Calu3 (cell line): Measurements from ENCODE around the gene WDR37. TPM values are rescaled to one million over a fixed set of nuclear protein-coding genes. Genes with fewer than 3 reads are reported as not detected.

Experiments
- BruUV-seq: library from RNA; stranded (reverse); fragments of 400-500 nt; replicated peaks from 2 replicates; lab custom pipeline; 2021; lab: Mats Ljungman, UMichigan
- CTCF ChIA-PET: fragments of 300-600 bp; sonication (Branson Sonifier 250); formaldehyde crosslinking; loops from one replicate; lab custom pipeline; 2022; ENCODE audit warnings: antibody characterized with exemption; lab: Charles Lee
- DNase-seq: peaks from one replicate; pipeline ENCODE4 v3.0.0; 2022
- H3K27ac Mint-ChIP-seq: one replicate; pipeline ENCODE4 v1.8.0; 2022; ENCODE audit warnings: mixed read lengths; ENCODE audit not compliant: unreplicated experiment
- H3K27me3 Mint-ChIP-seq: one replicate; pipeline ENCODE4 v1.8.0; 2022; ENCODE audit warnings: mixed read lengths; ENCODE audit not compliant: unreplicated experiment
- H3K36me3 Mint-ChIP-seq: one replicate; pipeline ENCODE4 v1.8.0; 2022; ENCODE audit warnings: mild to moderate bottlenecking, moderate library complexity, mixed read lengths; ENCODE audit not compliant: insufficient read depth, unreplicated experiment
- H3K4me1 Mint-ChIP-seq: one replicate; pipeline ENCODE4 v1.8.0; 2022; ENCODE audit warnings: mild to moderate bottlenecking, low read depth, mixed read lengths; ENCODE audit not compliant: unreplicated experiment
- H3K4me3 Mint-ChIP-seq: one replicate; pipeline ENCODE4 v1.8.0; 2022; ENCODE audit warnings: mild to moderate bottlenecking, low read depth, moderate library complexity, mixed read lengths; ENCODE audit not compliant: unreplicated experiment
- H3K9me3 Mint-ChIP-seq: one replicate; pipeline ENCODE4 v1.8.0; 2022; ENCODE audit warnings: low read depth, mixed read lengths; ENCODE audit not compliant: unreplicated experiment
- CTCF ChIP-seq: fragments of 200-600 bp; IDR thresholded peaks from one replicate; pipeline ENCODE4 v1.8.0; 2022; ENCODE audit warnings: antibody characterized with exemption; ENCODE audit not compliant: unreplicated experiment
- intact Hi-C: fragments of 100-400 bp; cut with micrococcal nuclease; formaldehyde crosslinking; loops from one replicate; pipeline ENCODE4 v1.10.0; 2022; ENCODE audit not compliant: unreplicated experiment
- total RNA-seq: library from RNA; stranded (reverse); gene quantifications from 2 replicates; pipeline ENCODE4 v1.2.3, GENCODE V29; 2022

The WDR37 gene
- total RNA-seq, 1 experiment from 2014 or later: 17.8 TPM

DNA sequence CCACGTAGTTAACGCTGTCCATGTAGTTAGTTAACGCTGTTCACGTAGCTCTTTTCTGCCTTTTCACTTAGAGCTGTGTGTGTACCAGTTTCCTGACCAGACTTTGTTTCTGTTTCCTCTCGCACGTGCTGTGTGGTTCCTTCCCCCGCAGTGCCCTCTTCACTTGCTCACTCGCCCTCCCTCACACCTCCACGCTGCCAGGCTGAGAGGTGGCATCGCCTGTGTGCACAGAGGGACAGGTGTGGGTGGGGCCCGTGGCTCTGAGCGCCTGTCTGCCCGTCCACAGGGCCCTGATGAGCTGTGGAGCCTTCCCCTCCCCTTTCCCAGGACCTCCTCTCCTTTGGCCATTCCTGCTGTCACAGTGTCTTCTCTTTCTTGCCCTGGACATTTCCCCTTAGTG, 30.6 kb downstream of the WDR37 start:
- no TSS peak for BruUV-seq
- CTCF ChIA-PET: no interaction called here
- Mint-ChIP-seq H3K27ac (no peak overlapping the region), H3K27me3 (no peaks in the 10 kb centered on the region), H3K36me3 (peaks cover 50% of the 10 kb centered on the region), H3K9me3 (no peaks in the 10 kb centered on the region), H3K4me3 (no peak overlapping the region), H3K4me1 (no peaks in the 10 kb centered on the region)
- TF ChIP-seq CTCF: no peak
- DNase-seq: no peak
- intact Hi-C loops: no loop called here

- no peaks in the 10 kb centered on the region for H3K4me1 Mint-ChIP-seq
- TF ChIP-seq CTCF: no peak
- no peaks in the 10 kb centered on the region for H3K27me3 Mint-ChIP-seq
- H3K27ac Mint-ChIP-seq: no peak overlapping the region
- BruUV-seq: no TSS peak
- H3K36me3 Mint-ChIP-seq: peaks cover 38% of the 10 kb centered on the region
- no peak for DNase-seq
- CTCF ChIA-PET: no interaction called here
- H3K9me3 Mint-ChIP-seq: no peaks in the 10 kb centered on the region
- intact Hi-C loops: no loop called here
- no peak overlapping the region for H3K4me3 Mint-ChIP-seq
These were observed 33.0 kb downstream of the WDR37 start for GRCh38 chr10:1089017-1089689.

GRCh38 chr10:1090696-1091095, 34.5 kb downstream of the WDR37 start:
- DNase-seq: no peak
- Mint-ChIP-seq H3K9me3 (no peaks in the 10 kb centered on the region), H3K4me3 (no peak overlapping the region), H3K4me1 (no peaks in the 10 kb centered on the region), H3K27me3 (no peaks in the 10 kb centered on the region), H3K27ac (no peak overlapping the region), H3K36me3 (peaks cover 26% of the 10 kb centered on the region)
- CTCF ChIA-PET: no interaction called here
- no peak for TF ChIP-seq CTCF
- intact Hi-C loops: no loop called here
- no TSS peak for BruUV-seq

DNA sequence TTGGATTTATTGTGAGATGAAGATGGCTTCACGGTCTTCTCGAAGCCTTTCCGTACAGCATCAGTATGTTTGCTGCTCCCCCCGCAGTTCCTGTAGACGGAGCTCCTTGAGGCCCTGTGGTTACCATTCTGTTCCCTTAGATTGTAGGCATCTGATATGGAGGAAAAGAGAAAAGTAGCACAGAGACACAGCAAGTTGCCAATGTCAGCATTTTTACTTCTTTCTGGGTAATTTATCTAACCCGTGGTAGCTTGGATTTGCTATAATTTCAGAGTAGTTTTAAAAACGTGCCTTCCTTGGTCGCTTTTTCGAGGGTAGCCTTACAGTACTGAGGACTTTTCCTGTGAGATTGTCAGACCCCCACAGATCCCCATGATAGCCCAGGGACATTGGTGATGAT, 37.5 kb downstream of the WDR37 start:
- intact Hi-C loops: no loop called here
- H3K36me3 Mint-ChIP-seq: peaks cover 10% of the 10 kb centered on the region
- no peak overlapping the region for H3K27ac Mint-ChIP-seq
- no peaks in the 10 kb centered on the region for H3K27me3 Mint-ChIP-seq
- no peaks in the 10 kb centered on the region for H3K9me3 Mint-ChIP-seq
- H3K4me1 Mint-ChIP-seq: no peaks in the 10 kb centered on the region
- no peak overlapping the region for H3K4me3 Mint-ChIP-seq
- no TSS peak for BruUV-seq
- CTCF ChIA-PET: no interaction called here
- no peak for TF ChIP-seq CTCF
- DNase-seq: no peak
